ENCODE results near the gene TUBA3D.
"Not testable (repeated sequence)": the region's sequence is repeated elsewhere in the genome, so short reads cannot be mapped to it uniquely, and the experiment has no call there.

The TUBA3D gene

DNA sequence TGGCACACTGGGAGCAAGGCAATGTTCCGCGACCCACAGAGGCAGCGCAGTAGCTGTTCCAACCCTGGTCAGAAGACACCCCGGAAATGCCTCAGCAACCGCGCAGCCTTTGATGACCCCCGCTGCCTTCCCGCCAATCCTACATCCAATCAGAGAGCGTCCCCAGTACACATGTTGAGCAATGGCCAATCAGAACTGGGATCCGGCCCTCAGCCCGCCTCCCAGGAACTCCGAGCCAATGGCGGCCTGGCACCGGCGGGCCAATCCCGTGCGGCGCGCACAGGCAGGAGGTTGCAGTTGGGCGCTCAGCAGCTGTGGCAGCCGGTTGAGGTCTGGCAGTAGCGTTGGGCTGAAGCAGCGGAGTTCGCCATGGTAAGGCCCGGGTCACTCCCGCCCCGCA lies at the start of gene TUBA3D:
TSS of gene TUBA3D (plus strand) at position 289 of the 400 bp plus-strand sequence. CDS start at position 370, 81 bp downstream.
- no peak for DNase-seq (ENCODE audit: low read depth)

DNA sequence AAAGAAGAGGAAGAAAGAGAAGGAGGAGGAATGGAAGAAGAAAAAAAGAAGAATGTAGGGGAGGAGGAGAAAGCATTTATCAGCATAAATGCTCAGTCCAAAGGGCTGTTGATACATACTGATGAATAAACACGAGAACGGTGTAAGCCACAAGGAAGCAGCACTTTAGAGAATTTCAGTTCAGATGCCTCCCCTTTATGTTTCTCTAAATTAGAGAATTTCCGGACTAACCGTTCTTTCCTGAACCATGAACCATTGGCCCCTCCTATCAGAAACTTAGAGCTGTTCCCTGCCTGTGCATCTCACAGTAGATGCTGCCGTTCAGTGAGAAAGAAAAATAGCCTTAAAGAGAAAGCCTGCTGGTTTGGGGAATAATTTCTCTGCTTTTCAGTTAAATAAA lies 49.2 kb upstream of the TUBA3D start:
- no peak for DNase-seq (ENCODE audit: low read depth)

DNA sequence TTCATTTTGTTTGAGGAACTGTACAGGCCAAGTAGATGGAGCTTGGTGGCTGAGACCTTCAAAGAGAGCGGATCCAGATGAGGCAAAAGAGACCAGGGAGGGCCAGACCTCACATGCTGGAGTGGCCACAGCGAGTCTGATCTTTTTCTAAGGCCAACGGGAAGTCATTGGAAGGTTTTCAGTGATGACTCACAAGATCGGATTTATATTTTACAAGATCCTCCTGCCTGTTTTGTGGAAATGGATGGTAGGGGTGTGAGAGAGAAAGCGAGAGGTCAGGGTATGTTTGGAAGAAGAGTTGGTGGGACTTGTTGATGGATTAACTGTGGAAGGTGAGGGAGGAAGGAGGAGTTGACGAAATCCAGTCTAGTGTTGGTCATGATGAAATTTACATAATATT lies 44.6 kb upstream of the TUBA3D start:
- no peak for DNase-seq (ENCODE audit: low read depth)

DNA sequence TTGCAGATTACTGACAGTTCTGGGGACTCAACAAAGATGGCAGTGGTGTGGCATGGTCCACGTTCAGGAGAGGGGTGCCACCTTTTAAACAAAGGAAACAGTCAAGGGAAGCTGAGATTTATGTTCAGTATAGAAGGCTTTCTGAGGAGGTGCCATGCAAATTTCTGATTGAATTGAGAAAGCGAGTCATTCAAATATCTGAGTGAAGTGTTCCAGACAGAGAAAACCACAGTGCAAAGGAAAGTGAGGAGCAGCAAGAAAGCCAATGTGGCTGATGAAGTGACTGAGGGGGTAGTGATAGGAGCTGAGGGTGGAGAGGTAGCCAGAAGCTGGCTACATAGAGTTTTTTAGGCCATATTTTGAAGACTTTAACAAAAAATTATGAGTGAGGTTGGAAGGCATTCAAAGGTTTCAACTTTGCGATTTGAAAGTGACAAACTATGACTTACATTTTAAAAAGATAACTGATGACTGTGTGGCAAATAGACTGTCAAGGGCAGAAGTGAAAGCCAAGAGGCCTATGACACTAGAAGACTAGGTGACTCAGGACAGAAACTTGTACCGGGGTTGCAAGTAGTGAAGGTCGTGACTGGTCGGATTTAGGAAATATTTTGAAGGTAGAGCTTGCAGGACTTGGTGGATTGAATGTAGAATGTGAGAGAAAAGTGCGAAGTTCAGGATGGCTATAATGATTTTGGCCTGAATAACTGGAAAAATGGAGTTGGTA lies 35.0 kb upstream of the TUBA3D start:
- not testable (repeated sequence) for DNase-seq (ENCODE audit: low read depth)

DNA sequence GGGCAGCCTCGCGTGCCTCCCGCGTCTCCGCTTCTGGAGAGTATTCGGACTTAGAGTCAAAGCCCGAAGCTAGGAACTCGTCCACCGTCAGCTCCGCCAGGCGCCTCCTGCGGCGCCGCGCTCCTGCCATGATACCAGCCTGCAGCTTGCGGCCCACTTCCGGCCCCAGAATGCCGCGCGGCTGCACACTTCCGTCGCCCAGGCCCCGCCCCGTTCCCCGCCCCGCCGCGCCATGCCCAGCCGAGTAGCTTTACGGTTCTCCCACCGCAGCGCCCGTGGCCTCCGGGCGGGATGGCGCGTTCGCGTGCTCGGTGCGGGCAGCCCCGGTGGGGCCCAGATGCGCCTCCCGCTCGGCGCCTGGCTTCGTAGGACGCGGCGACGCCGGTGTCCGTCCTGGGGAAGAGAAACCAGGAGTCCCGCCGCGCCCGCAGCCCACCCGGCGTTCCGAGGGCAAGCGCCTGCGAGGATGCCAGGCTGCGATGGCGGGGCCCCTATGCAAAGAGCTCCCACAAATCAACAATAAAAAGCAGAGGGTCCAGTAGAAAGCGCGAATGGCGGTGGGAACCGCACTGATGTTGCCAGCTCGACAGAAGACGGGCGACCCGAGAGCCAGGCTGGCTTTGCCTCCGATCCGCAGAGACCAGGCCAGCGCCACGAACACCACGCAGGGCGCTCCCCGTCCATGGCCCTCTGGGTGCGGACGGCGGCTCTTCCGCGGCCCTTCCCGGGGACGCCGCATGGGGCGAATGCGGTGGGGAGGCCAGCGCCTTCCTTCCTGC lies 31.0 kb upstream of the TUBA3D start:
- not testable (repeated sequence) for DNase-seq (ENCODE audit: low read depth)

DNA sequence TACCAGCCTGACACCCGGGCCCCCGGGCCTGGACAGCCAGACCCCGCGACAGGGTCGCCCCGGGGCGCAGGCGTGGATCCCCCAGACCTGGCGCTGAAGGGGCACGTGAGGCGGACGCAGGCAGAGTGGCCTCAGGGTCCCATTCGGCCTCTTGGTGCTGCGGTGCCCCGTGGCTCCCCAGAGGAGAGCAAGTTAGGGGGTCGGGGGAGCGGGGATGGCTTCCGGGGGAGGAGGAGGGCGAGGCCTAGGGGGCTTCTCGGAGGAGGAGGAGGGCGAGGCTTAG lies 30.5 kb upstream of the TUBA3D start:
- DNase-seq (ENCODE audit: low read depth) = not testable (repeated sequence)

DNA sequence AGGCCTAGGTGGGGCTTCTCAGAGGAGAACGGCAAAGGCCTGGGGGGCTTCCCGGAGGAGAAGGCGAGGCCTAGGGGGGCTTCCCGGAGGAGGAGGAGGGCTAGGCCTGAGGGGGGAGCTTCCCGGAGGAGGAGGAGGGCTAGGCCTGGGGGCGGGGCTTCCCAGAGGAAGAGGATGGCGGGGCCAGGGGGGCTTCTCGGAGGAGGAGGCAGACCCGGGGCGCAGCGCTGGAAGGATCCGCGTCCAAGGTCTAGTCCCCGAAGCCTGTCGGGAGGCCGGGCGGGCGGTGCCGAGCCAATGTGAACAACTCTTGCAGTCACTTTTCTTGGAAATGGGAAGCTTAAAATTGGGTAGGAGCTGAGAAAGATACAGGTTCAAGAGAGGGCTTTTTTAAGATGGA lies 30.0 kb upstream of the TUBA3D start:
- DNase-seq (ENCODE audit: low read depth) = no peak

DNA sequence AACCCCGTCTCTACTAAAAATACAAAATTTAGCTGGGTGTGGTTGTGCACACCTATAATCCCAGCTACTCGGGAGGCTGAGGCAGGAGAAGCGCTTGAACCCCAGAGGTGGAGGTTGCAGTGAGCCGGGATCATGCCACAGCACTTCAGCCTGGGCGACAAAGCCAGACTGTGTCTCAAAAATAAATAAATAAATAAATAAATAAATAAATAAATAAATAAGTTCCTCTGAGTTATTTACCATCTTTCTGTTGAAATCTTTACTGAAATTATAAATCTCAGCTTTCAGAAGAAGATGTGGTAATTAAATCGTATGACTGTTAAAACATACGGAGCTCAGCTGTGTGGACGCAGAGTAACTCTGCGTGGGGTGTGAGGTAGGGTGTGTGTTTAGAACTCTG lies 27.9 kb upstream of the TUBA3D start:
- DNase-seq (ENCODE audit: low read depth) = not testable (repeated sequence)

DNA sequence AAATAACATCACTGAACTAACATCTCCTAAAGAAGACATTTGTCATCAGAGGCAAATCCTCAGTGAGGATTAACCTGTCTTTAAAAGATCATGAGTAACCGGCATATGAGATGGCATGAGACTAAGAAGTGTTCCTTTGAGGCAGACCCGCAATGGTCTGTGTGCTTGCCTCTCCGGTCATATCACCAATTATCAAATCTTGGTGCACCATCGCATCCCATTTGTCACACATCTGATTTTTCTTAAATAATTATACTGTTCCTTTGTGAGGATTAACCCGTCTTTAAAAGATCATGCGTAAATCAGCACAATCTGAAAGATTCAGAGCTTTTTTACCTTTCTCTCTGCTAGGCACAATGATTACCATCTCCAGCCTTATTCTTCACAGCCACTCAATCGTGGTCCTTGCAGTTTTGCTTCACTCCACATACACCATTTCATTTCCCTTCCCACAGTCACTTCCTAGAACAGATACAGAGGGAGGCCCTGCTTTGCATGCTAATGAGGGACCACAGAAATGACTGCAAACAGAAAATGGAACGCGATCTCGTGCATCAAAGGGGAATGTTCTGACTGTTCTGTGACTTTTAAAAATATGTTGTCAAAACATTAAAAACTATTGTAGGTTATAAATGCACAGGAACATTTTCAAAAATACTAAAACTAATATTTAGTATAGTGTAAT lies 24.5 kb upstream of the TUBA3D start:
- not testable (repeated sequence) for DNase-seq (ENCODE audit: low read depth)

DNA sequence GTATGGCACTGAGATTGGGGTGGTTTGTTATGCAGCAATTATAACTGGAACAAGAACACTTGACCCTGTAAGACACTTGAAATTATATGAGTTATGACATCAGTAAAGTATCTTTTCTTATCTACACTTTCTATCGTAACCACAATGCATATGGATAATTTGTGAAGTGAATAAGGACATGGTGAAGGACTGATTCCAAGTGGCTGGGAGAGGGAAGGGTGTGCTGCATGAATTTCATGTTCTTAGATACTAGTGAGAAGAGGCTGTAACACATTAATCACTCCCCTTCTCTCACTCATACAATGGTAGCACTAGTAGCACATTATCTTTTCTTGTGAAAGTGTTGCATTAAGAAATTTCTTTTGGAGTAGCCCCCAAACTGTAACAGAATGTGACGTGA lies 21.0 kb upstream of the TUBA3D start:
- not testable (repeated sequence) for DNase-seq (ENCODE audit: low read depth)

DNA sequence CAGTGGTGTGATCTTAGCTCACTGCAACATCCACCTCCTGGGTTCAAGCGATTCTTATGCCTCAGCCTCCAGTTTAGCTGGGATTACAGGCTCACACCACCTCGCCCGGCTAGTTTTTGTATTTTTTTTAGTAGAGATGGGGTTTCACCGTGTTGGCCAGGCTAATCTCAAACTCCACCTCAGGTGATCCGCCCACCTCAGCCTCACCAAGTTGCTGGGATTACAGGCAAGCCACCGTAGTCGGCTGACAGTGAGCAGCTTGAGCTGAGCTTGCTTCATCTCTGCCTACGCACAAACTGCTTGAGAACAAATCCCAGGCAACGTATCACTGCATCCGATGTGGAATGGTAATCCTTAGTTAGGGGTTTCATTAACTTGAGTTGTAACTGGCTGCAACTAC lies 8.2 kb upstream of the TUBA3D start:
- not testable (repeated sequence) for DNase-seq (ENCODE audit: low read depth)

DNA sequence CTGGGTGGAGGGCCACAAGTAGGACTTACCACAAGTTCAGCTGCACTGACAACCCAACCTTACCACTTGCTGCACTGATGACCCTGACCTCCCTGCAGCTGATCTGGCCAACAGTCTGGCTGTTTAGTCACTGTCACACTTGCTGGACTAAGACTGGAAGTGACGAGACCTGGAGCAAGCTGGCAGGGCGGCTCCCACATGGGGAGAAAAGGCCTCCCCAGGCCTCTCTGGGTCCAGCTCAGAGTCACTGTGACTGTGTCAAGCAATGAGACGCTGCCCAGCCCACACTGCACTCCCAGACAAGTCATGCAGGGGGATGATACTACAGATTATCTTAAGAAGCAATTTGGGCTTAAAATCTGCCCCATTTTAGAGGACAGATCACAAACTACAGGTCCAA lies 5.0 kb upstream of the TUBA3D start:
- DNase-seq (ENCODE audit: low read depth) = not testable (repeated sequence)

DNA sequence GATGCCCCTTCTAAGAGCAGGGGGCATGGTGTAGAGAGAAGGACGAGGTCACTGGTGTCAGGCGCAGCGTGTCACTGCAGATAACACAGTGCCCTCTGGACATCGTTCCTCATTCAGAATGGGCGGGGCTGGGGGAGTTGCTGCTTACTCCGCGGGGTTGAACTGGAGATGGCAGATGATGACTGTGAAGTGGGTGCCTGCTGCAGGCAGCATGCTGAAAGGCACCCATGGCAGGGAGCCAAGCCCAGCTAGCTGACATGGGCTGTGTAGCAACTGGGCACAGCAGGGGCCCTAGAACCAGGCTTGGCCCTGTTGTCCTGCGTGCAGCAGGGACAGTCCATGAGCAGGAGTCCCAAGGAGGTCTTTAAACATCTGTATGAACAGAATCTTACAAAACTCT lies 4.3 kb upstream of the TUBA3D start:
- DNase-seq (ENCODE audit: low read depth) = not testable (repeated sequence)

DNA sequence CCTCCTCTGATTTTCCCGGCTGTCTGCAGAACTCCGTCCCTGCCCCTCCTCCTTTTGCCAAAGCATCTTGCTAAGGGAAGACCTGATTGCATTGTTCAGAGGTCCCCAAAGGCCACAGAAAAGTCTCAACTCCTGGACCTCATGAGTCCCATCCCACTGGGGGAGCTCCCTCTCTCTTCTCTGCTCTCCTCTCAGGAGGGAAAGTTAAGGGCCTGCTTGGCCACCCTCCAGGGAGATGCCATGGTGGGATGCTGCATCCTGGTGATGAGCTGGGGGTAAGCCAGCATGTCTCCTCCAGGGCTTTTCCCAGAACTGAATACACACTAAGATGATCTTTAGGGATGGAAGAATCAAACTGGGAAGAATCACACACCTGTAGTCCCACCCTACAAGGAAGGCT lies 2.7 kb upstream of the TUBA3D start:
- not testable (repeated sequence) for DNase-seq (ENCODE audit: low read depth)

DNA sequence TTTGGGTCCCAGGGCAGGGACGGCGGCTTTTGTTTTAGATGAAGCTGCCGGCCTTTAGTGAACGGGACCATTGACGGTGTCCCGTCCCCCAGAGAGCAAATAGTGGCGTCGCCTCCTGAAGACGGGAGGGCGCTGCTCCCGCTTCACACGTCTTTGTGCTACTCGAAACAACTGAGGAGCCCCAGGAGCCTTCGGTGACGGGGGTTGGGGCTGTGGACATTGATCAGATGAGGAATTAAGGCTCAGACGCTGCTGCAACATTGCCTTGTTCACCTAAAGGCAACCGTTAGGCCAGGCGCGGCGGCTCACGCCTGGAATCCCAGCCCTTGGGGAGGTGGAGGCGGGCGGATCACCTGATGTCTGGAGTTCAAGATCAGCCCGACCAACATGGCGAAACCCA lies 444 bp downstream of the TUBA3D start:
- DNase-seq (ENCODE audit: low read depth) = not testable (repeated sequence)

DNA sequence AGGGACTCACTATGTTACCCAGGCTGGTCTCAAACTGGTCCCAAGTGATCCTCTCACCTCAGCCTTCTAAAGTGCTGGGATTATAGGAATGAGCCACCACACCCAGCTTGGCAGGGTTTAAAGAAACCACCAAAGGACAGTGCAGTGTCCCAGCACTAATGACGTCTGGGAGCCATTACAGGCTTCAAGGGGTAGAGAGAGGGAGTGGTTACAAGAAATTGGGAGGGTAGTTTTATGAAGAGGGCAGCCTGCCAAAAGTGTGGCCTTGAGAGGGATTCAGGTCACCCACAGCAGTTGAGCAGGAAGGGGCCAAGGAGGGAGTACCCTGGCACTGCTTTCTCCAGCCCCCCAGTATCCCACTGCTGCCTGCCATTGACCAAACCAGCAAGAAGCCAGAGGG lies 1.3 kb downstream of the TUBA3D start:
- not testable (repeated sequence) for DNase-seq (ENCODE audit: low read depth)

DNA sequence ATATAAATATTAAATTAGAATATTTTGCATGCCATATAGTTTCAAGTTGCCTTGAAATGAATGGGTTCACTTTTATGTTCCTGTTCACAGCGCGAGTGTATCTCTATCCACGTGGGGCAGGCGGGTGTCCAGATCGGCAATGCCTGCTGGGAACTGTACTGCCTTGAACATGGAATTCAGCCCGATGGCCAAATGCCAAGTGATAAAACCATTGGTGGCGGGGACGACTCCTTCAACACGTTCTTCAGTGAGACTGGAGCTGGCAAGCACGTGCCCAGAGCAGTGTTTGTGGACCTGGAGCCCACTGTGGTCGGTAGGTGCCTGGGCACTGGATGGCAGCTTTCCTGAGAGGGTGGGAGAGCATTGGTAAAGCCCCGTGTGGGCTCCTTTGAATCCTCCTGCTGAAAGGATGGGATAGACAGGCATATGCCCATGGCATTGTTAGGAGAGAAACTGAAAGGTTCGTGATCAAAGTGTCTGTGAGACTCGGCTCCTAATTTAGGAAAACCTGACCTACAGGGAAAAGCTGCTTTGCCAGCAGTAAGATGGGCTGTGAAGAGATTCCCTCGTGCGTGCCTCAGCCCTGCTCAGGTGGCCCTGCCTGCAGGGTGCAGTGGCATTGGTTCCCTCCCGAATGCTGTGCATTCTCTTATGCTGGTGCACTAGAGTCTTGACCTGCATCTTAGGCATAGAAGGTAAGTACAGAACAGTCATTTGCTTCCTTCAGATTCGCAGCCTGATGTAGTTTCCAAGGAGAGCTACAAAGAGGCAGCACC lies 2.3 kb downstream of the TUBA3D start:
- not testable (repeated sequence) for DNase-seq (ENCODE audit: low read depth)

DNA sequence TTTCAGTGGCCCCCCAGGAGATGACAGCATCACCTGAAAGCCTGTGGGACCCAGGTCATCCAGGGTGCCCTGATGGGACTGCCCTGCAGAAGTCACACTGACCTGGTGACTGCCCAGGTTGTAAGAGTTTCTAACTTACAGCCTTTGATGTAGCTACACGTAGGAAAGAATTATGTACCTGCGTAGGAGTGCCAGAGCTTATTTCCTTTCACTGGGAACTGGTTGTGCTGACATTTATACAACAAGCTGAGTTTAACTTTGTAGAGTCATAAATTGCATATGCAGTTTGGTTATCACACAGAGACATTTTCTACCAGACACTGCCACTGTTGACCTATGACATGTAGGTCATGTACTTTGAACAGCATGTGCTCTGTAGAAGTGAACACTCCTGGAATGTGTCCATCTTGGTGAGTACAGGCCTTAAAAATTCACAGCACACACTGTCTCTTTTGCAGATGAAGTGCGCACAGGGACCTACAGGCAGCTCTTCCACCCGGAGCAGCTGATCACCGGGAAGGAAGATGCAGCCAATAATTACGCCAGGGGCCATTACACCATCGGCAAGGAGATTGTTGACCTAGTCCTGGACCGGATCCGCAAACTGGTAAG lies 3.0 kb downstream of the TUBA3D start:
- not testable (repeated sequence) for DNase-seq (ENCODE audit: low read depth)

DNA sequence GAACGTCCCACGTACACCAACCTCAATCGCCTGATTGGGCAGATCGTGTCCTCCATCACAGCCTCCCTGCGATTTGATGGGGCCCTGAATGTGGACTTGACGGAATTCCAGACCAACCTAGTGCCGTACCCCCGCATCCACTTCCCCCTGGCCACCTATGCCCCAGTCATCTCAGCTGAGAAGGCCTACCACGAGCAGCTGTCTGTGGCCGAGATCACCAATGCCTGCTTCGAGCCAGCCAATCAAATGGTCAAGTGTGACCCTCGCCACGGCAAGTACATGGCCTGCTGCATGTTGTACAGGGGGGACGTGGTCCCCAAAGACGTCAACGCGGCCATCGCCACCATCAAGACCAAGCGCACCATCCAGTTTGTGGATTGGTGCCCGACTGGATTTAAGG lies 4.4 kb downstream of the TUBA3D start:
- not testable (repeated sequence) for DNase-seq (ENCODE audit: low read depth)

DNA sequence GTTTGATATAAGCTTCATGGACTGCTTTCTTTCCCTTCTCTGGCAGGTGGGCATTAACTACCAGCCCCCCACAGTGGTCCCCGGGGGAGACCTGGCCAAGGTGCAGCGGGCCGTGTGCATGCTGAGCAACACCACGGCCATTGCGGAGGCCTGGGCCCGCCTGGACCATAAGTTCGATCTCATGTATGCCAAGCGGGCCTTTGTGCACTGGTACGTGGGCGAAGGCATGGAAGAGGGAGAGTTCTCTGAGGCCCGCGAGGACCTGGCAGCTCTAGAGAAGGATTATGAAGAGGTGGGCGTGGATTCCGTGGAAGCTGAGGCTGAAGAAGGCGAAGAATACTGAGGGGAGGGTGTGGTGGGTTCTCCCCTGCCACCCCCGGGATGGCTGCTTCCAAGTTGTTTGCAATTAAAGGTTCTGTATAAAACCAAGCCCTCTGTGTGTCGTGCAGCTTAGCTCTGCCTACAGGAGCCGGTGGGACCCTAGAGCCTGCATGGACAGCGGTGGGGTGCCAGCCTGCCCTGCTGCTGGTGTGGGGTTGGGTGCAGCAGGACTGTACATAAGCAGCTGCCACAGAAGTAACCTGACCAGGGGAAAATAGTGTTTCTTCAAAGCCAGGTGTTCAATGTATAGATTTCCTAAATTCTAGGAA lies 6.7 kb downstream of the TUBA3D start:
- not testable (repeated sequence) for DNase-seq (ENCODE audit: low read depth)
